ENCODE measurements around the gene LPCAT3. TPM values are rescaled to one million over a fixed set of nuclear protein-coding genes. Genes with fewer than 3 reads are reported as not detected.

Gene LPCAT3
- total RNA-seq, 1 experiment from 2014 or later, result 68.3 TPM

DNA sequence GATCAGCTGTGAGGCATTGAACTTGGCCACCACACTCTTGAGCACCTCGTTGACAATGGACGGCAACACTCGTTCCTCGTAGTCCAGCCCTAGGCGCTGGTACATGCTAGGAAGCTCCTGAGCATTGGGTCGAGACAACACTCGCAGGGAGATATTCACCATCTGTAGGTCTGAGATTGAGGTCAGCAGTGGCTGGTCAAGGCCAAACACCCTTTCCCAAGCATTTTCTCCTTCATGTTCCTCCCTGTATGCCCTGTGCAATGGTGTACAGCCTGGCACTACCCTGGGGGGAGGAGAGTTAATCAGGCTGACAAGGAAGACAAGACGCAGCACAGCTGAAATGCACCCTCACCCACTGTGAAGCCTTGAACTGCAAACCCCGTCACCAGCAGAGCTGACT is 49.9 kb downstream of the LPCAT3 start:
- in situ Hi-C loops (cut with HindIII; ENCODE audit: low sequenced_read_pairs), result no loop called here
- no peak for DNase-seq (ENCODE audit: low spot score)

DNA sequence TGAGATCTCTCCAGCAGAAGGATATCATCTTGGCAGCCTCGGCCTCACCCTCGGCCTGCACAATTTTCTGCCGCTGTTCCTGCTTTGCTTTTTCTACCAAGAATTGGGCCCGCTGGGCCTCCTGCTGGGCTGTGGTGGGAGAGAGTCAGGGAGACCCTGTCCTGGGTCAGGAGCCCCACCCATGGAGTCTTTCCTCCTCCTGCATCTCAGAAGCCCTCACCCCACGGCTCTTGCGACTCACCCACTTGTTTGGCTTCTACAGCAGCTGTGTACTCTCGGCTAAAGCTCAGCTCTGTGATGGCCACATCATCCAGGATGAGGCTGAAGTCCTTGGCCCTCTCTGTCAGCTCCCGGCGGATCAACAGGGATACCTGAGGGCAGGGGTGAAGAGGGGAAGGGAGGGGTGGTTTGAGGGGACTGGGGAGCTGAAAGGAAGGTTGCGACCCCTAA is 50.6 kb downstream of the LPCAT3 start:
- no peak for DNase-seq (ENCODE audit: low spot score)
- in situ Hi-C loops (cut with HindIII; ENCODE audit: low sequenced_read_pairs), result no loop called here

DNA sequence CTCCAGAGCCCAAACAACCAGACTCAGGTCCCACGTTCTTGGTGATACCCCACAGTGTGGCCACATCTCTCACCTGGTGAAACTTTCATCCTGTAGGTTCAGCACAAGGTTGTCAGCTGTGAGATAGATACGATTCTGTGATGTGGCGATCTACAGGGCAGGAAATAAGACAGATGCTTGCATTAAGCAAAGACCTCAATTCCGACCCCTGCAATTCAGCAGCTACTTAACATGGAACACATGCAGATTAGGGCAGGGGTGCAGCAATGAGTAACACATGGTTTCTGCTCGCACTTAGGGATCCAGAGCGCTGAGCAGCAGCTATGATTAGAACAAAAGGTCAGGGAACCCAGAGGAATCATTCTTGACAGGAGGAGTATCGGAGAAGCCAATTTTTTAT is 51.9 kb downstream of the LPCAT3 start:
- in situ Hi-C loops (cut with HindIII; ENCODE audit: low sequenced_read_pairs), result no loop called here
- no peak for DNase-seq (ENCODE audit: low spot score)

DNA sequence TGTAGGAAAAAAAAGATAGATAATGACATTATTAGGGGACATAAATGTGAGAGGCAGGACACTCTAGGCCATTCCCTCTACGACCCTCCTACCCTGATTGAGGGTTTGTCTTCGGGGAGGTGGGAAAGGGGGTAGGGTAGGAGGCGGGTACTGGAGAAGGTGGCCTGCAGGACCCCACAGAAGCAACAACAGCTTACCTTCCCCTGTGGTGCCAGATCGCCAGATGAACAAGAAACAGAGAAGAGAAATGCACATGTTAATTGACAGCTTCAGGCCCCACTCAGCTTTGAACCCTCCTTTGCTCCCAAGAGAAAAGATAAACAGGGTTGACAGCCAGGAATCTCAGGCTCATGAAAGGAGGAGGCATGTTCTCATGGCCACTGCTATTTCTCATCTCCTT is 52.6 kb downstream of the LPCAT3 start:
- no peak for DNase-seq (ENCODE audit: low spot score)
- in situ Hi-C loops (cut with HindIII; ENCODE audit: low sequenced_read_pairs), result no loop called here

DNA sequence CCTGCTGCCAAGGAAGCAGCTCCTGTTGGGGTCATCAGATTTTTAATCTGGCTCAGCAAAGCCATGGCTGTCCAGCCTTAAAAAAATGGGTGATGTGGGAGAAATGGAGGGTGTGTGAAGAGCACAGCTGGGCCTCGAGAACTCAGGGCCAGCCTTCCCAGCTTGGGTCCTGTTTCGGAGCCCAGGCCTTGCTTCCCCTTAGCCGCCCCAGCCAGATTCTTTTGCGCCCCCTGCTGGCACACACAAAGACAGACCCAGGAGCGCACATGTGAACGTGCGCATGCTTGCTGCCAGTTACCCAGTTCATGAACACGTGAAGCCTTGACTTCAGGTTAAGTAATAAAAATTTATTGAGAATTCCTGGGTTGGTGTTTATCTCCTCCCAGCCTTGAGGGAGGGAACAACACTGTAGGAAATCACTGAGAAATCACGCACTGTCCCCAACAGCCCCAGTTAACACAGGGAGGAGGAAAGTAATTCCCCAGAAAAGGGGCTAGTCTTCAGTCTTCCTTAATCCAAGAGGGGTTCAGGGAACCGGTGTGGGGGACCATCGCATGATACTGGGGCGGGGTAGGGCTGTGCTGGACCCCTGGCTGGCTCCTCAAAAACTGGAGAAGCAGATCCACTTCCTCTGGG is 53.1 kb downstream of the LPCAT3 start:
- in situ Hi-C loops (cut with HindIII; ENCODE audit: low sequenced_read_pairs), result no loop called here
- peak; percentile 89 for DNase-seq (ENCODE audit: low spot score)

DNA sequence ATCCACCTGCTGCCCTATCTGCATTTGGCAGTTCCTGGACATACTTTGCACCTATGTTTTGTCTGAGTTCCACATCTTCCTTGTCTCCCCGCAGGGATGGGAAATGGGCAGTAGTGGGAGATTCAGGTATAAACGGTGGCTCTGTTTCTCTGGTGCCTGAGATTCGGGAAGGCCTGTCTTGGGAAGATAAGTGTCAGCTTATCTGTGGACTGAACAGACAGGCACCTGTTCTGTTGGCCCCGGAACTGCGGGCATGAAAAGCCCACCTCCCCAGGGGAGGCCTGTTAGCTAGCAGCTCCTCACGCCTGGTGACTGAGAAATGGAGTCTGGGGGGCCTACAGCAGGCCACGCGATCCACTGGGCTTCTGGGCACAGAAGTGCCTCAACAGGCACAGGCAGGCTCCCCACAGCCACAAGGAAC is 53.7 kb downstream of the LPCAT3 start:
- in situ Hi-C loops (cut with HindIII; ENCODE audit: low sequenced_read_pairs), result no loop called here
- DNase-seq (ENCODE audit: low spot score), result no peak

DNA sequence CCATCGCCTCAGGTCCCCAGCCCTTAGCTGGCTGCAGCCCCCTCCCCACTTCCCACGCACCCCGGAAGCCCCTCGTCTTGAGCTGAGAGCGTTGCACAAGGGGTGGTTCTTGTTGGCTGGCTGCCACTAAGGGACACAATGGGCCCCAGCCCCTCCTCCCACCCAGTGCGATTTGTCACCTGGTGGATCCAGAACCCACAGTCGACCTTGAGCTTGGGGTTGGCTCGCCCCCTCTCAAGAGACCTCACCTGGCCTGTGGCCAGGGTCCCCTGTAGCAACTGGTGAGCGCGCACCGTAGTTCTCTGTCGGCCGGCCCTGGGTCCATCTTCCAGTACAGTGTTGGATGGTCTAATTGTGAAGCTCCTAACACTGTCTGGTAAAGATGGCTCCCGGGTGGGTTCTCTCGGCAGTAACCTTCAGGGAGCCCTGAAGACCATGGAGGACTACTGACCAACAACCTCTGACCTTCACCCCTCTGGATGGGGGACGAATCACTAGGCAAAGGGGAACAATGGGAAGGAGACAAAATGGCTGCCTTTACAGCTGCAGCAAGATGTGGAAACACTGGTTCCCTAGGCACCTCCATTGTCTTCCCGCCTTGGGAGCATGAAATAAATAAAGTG is 54.4 kb downstream of the LPCAT3 start:
- in situ Hi-C loops (cut with HindIII; ENCODE audit: low sequenced_read_pairs), result no loop called here
- no peak for DNase-seq (ENCODE audit: low spot score)

DNA sequence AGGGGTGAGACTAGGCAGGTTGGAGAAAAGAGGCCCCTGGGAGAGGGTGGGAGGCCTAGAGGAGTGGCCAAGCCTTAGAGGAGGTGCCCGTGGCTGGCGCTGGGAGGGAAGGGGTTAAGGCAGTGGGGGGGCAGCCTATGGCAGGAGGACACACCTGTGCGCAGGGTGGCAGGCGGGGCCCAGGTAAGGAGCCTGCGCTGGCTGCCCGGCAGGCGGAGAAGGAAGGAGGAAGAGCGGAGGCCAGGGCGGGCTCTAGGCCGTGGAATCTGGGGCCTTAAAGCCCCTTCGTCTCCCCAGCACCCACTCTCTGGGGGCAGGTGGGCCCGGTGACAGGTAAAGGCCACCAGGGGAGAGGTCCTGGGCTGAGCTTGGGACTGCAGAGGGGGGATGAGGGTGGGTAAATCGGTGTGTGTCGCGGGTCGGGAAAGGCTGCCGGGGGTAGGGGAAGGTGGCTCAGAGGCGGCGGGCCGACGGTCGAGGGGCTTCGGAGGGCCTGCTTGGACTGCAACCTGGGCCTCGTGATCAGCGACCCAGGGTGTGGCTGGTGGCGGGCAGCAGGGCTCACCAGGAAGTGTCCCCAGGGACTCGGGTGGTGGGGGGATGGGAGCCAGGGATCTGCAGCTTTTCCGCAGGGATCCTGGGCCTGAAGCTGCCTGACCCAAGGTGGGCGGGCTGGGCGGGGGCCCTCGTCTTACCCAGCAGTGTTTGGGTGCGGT is 55.1 kb downstream of the LPCAT3 start:
- in situ Hi-C loops (cut with HindIII; ENCODE audit: low sequenced_read_pairs), result no loop called here
- no peak for DNase-seq (ENCODE audit: low spot score)

DNA sequence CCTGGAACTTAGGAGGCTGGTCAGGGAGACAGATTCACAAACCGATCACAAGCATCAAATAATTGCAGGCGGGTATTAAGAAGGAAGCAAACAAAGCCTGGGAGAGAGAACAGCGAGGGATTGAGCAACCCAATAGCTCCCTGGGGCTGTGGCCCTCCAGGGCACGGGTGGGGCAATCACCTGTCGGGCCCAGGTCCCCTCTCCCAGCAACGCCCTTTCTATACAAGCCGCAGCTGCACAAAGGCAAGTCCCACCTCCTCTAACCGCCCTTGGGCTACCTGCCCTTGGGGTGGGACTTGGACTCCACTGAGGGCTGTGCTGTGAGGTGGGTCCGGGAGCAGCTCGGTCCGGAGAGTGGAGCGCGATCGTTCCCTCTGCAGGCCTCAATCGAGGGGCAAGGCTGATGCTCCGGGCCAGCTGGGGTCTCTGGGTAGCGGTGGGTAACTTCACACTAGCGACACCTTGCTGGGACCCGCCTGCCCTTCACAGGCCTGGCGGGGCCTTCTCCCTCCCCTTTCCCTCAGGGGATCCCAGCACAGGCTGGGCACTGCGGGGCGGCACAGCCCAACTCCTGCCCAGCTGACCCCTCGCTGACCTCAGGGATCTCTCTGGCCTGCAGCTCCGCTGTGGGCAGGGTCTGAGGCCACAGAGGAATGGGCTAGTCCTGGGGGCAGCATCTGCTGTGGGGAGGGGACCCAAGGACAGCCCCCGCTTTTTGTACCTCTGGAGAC is 55.8 kb downstream of the LPCAT3 start:
- in situ Hi-C loops (cut with HindIII; ENCODE audit: low sequenced_read_pairs), result no loop called here
- no peak for DNase-seq (ENCODE audit: low spot score)

DNA sequence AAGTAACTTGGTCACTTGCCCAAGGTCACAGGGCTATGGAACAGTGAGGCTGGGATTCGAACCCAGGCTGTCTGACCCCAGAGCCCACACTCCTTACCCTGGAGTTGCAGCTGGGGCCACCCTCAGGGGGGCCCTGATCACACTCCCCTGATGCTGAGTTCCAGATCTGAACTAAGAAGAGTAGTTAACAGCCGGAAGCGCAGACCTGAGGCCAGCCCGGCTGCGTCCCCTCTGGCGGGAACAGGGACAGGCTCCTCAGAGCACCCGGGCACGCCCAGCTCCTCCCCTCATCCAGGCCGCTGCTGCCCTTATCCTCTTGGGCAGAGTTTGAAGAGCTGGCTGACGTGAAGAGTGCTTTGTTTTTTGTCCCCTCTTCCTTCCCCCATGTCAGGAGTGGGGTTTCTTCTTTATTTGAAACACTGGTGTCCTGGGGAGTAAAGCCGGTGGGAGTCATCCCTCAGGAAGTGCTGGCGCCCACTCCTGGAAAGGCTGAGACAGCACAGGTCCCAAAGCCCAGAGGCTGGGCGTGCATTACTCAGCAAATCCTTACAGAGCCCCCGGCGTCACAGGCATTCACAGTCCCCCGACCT is 56.5 kb downstream of the LPCAT3 start:
- peak; percentile 33 for DNase-seq (ENCODE audit: low spot score)
- in situ Hi-C loops (cut with HindIII; ENCODE audit: low sequenced_read_pairs), result no loop called here

DNA sequence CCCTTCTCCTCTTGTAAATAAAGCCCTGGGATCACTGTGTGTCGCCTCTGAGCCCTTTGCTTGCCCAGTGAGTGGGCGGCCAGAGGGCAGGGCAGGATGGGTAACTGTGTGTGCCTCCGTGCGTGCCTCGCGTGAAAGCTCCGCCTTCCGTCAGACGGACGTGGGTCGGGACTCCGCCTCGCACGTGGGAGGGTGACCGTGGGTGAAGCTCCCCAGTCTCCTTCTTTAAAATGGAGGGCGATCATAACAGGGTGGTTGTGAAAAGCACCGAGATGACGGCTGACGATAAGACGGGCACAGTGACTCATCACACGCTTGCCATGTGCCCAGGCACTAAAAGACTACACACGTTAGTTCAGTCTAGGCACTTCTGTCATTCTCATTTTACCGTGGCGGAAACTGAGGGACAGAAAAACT is 57.0 kb downstream of the LPCAT3 start:
- DNase-seq (ENCODE audit: low spot score), result no peak
- in situ Hi-C loops (cut with HindIII; ENCODE audit: low sequenced_read_pairs), result no loop called here

DNA sequence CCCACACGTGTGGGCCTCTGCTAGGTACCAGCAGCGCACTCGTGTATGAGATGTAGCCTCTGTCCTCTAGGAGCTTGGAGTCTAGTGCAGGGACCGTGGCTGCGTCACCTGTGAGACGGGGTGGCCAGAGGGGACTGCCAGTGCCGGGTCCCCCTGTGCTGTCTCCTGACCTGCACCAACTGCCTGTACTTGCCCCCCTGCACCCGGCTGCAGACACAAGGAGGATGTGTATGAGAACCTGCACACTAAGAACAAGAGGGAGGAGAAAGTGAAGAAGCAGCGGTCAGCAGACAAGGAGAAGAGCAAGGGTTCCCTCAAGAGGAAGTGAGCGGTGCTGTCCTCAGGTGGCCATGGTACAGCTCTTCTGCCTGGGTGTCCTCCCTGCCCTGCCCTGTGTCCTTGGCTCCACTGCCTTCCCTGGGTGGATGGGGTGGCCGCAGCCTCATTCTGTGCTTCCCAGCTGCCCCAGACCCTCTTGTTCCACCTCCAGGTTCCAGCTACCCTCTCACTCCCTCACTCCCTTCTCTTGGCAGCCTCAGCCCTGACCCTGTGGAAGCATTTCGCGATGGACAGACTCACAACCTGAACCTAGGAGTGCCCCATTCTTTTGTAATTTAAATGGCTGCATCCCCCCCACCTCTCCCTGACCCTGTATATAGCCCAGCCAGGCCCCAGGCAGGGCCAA is 57.5 kb downstream of the LPCAT3 start:
- no peak for DNase-seq (ENCODE audit: low spot score)
- in situ Hi-C loops (cut with HindIII; ENCODE audit: low sequenced_read_pairs), result no loop called here

DNA sequence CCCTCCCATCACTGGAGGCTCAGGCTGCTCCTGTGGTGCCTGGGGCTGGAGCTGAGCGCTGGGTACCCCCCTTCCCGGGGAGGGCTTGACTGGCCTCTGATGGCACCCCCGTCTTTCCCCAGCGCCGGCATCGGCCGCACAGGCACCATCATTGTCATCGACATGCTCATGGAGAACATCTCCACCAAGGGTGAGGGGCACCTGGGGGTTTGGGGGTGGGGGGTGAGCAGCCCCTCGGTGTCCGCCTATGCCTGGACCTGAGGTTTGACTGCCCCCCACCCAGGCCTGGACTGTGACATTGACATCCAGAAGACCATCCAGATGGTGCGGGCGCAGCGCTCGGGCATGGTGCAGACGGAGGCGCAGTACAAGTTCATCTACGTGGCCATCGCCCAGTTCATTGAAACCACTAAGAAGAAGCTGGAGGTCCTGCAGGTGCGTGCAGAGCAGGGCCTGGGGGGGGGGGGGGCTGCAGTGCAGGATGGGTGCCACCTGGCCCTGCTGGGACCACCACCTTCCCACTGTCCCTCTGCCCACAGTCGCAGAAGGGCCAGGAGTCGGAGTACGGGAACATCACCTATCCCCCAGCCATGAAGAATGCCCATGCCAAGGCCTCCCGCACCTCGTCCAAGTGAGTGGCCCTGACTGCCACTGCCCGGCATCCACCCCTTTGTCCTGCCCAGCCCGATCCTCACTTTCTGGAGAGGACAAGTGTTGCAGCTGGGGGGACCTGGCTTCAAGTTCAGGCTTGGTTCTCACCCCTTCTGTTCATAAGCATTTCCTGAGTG is 58.3 kb downstream of the LPCAT3 start:
- no peak for DNase-seq (ENCODE audit: low spot score)
- in situ Hi-C loops (cut with HindIII; ENCODE audit: low sequenced_read_pairs), result no loop called here

DNA sequence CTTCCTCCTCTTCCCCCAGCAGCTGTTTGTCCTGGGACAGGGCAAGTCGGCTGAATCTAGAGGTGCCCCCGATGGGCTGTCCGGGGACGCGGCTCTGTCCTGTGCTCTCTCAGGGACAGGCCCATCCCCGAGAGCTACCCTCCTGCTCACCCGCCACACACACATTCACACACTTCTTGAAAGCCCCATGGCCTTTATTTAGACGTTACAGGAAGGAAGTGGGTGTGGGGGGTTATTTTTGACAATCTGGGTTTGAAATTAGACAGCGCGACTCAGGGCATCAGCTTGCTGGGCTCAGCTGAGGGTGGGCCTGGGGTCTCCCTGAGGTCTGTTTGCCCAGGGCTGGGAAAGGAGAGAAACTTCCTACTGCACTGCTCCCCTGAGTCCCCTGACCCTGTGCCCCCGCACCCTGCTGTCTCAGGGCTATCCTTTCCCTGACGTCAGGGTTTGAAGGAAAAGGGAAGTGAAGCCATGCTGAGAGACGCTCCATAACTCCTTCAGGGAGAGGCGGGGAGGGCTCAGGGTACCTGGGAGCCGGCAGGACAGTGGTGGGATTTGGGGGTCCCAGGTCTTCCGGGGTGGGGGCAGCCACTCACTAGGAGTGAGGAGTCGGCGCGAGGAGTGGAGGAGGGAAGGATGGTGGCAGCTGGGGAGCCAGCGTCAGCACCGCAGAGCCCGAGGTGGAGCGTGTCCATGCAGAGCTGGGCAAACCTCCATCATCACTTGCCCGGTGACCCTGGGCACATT is 59.0 kb downstream of the LPCAT3 start:
- no peak for DNase-seq (ENCODE audit: low spot score)
- in situ Hi-C loops (cut with HindIII; ENCODE audit: low sequenced_read_pairs), result no loop called here

DNA sequence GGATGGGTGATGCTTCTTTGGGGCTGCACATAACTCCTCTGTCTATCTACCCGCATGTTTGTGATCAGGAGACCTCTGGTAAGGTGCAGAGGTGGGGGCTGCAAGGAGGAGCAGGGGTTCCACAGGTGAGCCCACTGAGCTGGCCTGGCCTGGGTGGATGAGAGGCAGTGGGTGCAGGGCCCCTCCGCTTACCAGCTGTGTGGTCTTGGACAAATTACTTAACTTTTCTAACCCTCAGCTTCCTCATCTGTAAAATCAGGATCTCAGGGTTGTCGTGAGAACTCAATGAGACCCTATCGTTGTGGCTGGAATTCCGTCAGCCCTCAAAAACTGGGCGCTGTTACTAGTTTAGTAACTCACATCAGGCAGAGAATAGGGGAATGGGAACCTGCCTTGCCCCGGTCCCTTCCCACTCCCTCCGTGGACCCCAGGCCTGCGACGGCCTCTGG is 59.6 kb downstream of the LPCAT3 start:
- no peak for DNase-seq (ENCODE audit: low spot score)

DNA sequence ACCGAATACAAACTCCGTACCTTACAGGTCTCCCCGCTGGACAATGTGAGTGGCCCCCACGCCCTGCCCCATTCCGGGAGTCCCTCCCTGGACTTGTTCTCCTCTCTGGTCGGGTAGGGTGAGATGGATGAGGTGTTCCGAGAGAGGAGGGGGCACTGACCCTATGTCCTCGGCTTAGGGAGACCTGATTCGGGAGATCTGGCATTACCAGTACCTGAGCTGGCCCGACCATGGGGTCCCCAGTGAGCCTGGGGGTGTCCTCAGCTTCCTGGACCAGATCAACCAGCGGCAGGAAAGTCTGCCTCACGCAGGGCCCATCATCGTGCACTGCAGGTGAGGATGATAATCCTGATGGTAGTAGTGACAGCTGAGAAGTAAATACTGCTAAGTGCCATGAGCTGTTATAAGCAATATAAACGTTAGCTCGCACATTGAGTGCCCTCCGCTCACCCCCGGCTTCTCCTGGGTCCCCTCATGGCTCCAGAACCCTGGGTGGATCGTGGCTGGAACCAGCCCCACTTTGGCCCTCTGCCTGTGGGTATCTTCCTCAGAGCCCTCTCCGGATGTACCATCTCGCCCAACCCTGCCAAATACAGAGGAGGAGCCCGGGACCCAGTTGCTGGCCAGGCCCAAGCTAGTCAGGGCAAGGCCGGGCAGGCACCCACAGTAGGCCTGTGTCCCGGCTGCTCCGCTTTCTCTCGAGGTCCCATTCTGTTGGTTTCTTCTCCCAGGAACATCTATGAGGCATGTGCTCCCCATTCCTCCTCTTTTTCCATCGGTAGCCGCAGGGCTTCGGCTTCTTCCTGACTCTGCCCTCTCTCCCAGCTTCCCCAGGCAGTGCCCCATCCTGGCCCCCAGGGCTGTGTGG is 60.3 kb downstream of the LPCAT3 start:
- in situ Hi-C loops (cut with HindIII; ENCODE audit: low sequenced_read_pairs), result no loop called here
- DNase-seq (ENCODE audit: low spot score), result no peak

More for the DNA sequence above, 59.6 kb downstream of the LPCAT3 start:
- in situ Hi-C loops (cut with HindIII; ENCODE audit: low sequenced_read_pairs), result no loop called here

Measured in G401 (cell line).